Neural progenitor cell (in vitro differentiated cells): ENCODE data around the gene GDPD3. TPM values are rescaled to one million over a fixed set of nuclear protein-coding genes. Genes with fewer than 3 reads are reported as not detected.
A peak's percentile ranks its signal among the peaks of the same experiment; 100 is the strongest.

Experiments used
- DNase-seq: peaks from one replicate; pipeline ENCODE4 v3.0.0-alpha.2; 2016; ENCODE audit warnings: low spot score
- H2AFZ ChIP-seq: fragments of 200-600 bp; sonication (generic); replicated peaks from 2 replicates; pipeline ENCODE4 v1.6.1; 2016; ENCODE audit warnings: antibody characterized with exemption
- H3F3A ChIP-seq: fragments of 200-600 bp; sonication (generic); 2 replicates; pipeline ENCODE4 v1.6.1; 2016; ENCODE audit warnings: antibody characterized with exemption, low read depth
- H3K27ac ChIP-seq: fragments of 200-600 bp; sonication (generic); 2 replicates; pipeline ENCODE4 v1.5.1; 2016; ENCODE audit warnings: mild to moderate bottlenecking
- H3K27me3 ChIP-seq: fragments of 200-600 bp; sonication (generic); 2 replicates; pipeline ENCODE4 v1.6.1; 2016; ENCODE audit warnings: mild to moderate bottlenecking, moderate library complexity
- H3K36me3 ChIP-seq: fragments of 200-600 bp; sonication (generic); 2 replicates; pipeline ENCODE4 v1.5.1; 2016
- H3K4me1 ChIP-seq: fragments of 200-600 bp; sonication (generic); 2 replicates; pipeline ENCODE4 v1.6.1; 2016; ENCODE audit warnings: mixed run types
- H3K4me2 ChIP-seq: fragments of 200-600 bp; sonication (generic); 2 replicates; pipeline ENCODE4 v1.6.1; 2016
- H3K4me3 ChIP-seq: fragments of 200-600 bp; sonication (generic); 2 replicates; pipeline ENCODE4 v1.5.1; 2016
- H3K79me2 ChIP-seq: fragments of 200-600 bp; sonication (generic); 2 replicates; pipeline ENCODE4 v1.6.1; 2016; ENCODE audit warnings: low read depth
- H3K9ac ChIP-seq: fragments of 200-600 bp; sonication (generic); 2 replicates; pipeline ENCODE4 v1.6.1; 2016
- H3K9me3 ChIP-seq: fragments of 200-600 bp; sonication (generic); 2 replicates; pipeline ENCODE4 v1.5.1; 2016; ENCODE audit warnings: low read depth
- H4K20me1 ChIP-seq: fragments of 200-600 bp; sonication (generic); 2 replicates; pipeline ENCODE4 v1.6.1; 2016; ENCODE audit warnings: low read depth
- H3K27ac Mint-ChIP-seq: 3 replicates; pipeline ENCODE4 v1.8.0; 2021; ENCODE audit warnings: mixed read lengths
- H3K27me3 Mint-ChIP-seq: 2 replicates; pipeline ENCODE4 v1.8.0; 2022; ENCODE audit warnings: low read depth, mild to moderate bottlenecking, inconsistent platforms, moderate library complexity, mixed read lengths; ENCODE audit not compliant: insufficient read depth
- H3K36me3 Mint-ChIP-seq: 3 replicates; pipeline ENCODE4 v1.8.0; 2021; ENCODE audit warnings: mixed read lengths
- H3K4me1 Mint-ChIP-seq: 3 replicates; pipeline ENCODE4 v1.8.0; 2021; ENCODE audit warnings: mixed read lengths
- H3K4me3 Mint-ChIP-seq: 3 replicates; pipeline ENCODE4 v1.8.0; 2021; ENCODE audit warnings: mild to moderate bottlenecking, moderate library complexity, mixed read lengths
- H3K9me3 Mint-ChIP-seq: 3 replicates; pipeline ENCODE4 v1.8.0; 2020; ENCODE audit warnings: mixed read lengths
- EZH2 ChIP-seq: fragments of 200-600 bp; sonication (generic); IDR thresholded peaks from 2 replicates; pipeline ENCODE4 v1.6.1; 2017; ENCODE audit warnings: antibody characterized with exemption, mild to moderate bottlenecking, moderate library complexity
- EZH2phosphoT487 ChIP-seq: fragments of 200-600 bp; sonication (generic); IDR thresholded peaks from 2 replicates; pipeline ENCODE4 v1.6.1; 2017; ENCODE audit warnings: antibody characterized with exemption
- total RNA-seq: library from RNA; depleted of rRNA; stranded (reverse); fragments of >200 nt; gene quantifications from 2 replicates; pipeline ENCODE4 v1.2.3, GENCODE V29; 2015; ENCODE audit warnings: low replicate concordance
- TF ChIP-seq, protein P1 (sequence below): fragments of 200-600 bp; sonication (generic); IDR thresholded peaks from 2 replicates; pipeline ENCODE4 v1.5.1; 2017; ENCODE audit warnings: antibody characterized with exemption, mild to moderate bottlenecking

GDPD3 gene
- total RNA-seq, 1 donor from 2014 or later: 0.13 TPM

DNA sequence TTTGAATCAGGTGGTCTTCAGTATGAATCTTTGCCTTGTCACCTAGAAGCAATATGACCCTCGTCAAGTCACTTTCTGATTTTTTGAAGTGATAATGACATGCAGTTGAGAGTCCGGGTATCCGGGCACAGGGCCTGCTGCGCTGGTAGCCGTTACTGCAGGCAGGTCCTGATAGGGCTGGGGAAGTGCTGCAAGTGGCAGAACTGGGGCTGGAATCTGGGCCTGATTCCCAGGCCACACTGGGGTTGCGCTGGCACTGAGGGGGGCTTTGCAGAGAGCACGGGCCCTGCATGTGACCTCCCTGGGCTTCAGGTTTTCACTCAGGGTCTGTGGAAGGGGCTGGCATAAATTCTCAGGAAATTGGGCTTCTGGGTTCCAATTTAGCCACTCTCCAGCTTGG lies 34.6 kb downstream of the GDPD3 start:
- H3K4me3 ChIP-seq: no peak overlapping the region
- no peak overlapping the region for H3K27ac ChIP-seq
- no peaks in the 10 kb centered on the region for H3K9me3 Mint-ChIP-seq
- H3K79me2 ChIP-seq: peaks cover 48% of the 10 kb centered on the region
- TF ChIP-seq EZH2phosphoT487: no peak
- TF ChIP-seq, protein P1, sequence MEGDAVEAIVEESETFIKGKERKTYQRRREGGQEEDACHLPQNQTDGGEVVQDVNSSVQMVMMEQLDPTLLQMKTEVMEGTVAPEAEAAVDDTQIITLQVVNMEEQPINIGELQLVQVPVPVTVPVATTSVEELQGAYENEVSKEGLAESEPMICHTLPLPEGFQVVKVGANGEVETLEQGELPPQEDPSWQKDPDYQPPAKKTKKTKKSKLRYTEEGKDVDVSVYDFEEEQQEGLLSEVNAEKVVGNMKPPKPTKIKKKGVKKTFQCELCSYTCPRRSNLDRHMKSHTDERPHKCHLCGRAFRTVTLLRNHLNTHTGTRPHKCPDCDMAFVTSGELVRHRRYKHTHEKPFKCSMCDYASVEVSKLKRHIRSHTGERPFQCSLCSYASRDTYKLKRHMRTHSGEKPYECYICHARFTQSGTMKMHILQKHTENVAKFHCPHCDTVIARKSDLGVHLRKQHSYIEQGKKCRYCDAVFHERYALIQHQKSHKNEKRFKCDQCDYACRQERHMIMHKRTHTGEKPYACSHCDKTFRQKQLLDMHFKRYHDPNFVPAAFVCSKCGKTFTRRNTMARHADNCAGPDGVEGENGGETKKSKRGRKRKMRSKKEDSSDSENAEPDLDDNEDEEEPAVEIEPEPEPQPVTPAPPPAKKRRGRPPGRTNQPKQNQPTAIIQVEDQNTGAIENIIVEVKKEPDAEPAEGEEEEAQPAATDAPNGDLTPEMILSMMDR: no peak
- TF ChIP-seq EZH2: no peak
- no peak for DNase-seq
- H3K4me1 Mint-ChIP-seq: peaks cover 21% of the 10 kb centered on the region
- H3F3A ChIP-seq: peaks cover 18% of the 10 kb centered on the region
- H3K4me2 ChIP-seq: no peak overlapping the region
- H2AFZ ChIP-seq: no peak overlapping the region
- H3K9ac ChIP-seq: no peak overlapping the region
- H3K27me3 Mint-ChIP-seq: peaks cover 9% of the 10 kb centered on the region
- H3K36me3 ChIP-seq: no peaks in the 10 kb centered on the region
- H3K36me3 Mint-ChIP-seq: peaks cover 22% of the 10 kb centered on the region
- H3K4me3 Mint-ChIP-seq: no peak overlapping the region
- peaks cover 30% of the 10 kb centered on the region for H4K20me1 ChIP-seq
- no peaks in the 10 kb centered on the region for H3K9me3 ChIP-seq
- H3K27ac Mint-ChIP-seq: no peak overlapping the region
- peaks cover 10% of the 10 kb centered on the region for H3K4me1 ChIP-seq
- no peaks in the 10 kb centered on the region for H3K27me3 ChIP-seq

DNA sequence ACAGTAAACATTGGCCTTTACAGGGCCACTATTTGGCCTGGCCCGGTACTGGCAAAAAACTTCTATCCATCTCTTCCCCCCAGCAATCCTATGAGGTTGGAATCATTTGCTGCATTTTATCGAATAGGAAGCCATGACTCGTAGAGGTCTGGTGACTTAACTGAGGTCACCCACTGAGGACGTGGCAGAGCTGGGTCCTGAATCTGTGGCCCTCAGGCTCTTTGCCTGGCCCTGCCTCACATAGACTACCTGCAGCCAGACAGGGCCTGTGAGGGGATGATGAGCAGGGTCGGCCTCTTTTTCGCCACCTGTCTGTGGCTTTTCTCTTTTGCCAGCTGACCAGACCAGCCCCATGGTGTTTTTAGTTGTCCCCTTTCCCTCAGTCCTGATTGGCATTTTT lies 35.7 kb downstream of the GDPD3 start:
- Histone ChIP-seq H3K36me3 (no peaks in the 10 kb centered on the region), H3K9me3 (no peaks in the 10 kb centered on the region), H3K4me3 (no peak overlapping the region), H3K27ac (no peak overlapping the region), H3K79me2 (peaks cover 48% of the 10 kb centered on the region), H3K4me2 (no peak overlapping the region), H3K9ac (no peak overlapping the region), H4K20me1 (peaks cover 30% of the 10 kb centered on the region), H3F3A (peaks cover 27% of the 10 kb centered on the region), H3K4me1 (peaks cover 10% of the 10 kb centered on the region), H3K27me3 (no peaks in the 10 kb centered on the region), H2AFZ (no peak overlapping the region)
- Mint-ChIP-seq H3K4me1 (peaks cover 21% of the 10 kb centered on the region), H3K4me3 (peak overlapping the region; percentile 96), H3K27me3 (peaks cover 6% of the 10 kb centered on the region), H3K9me3 (no peaks in the 10 kb centered on the region), H3K36me3 (peaks cover 16% of the 10 kb centered on the region), H3K27ac (no peak overlapping the region)
- TF ChIP-seq, protein P1: no peak
- TF ChIP-seq EZH2phosphoT487 (no peak), EZH2 (no peak)
- no peak for DNase-seq

DNA sequence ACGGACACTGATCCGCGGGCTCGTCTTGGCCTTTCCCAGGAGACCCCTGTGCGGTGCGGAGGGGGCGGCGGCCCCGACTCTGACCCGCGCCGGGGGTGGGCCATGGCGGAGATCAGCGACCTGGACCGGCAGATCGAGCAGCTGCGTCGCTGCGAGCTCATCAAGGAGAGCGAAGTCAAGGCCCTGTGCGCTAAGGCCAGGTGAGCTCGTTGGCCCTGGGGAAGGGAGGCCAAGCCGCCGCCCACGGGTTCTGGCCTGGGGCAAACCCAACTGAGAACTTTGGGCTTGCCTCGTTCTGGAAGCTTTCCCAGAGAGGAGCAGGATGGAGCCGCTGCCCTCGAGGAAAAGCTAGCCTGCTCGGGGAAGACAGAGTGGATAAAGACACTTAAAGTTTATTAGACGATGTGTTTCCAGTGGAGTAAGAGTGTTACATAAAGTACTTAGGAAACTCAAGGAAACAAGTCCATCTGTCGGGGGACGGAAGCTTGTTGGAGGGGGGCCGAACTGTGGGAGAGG lies 37.0 kb downstream of the GDPD3 start:
- no peak for DNase-seq
- Histone ChIP-seq H3K9me3 (no peaks in the 10 kb centered on the region), H3K4me2 (peak overlapping the region; percentile 98), H3K27me3 (no peaks in the 10 kb centered on the region), H4K20me1 (peaks cover 34% of the 10 kb centered on the region), H3K79me2 (peaks cover 48% of the 10 kb centered on the region), H3K36me3 (no peaks in the 10 kb centered on the region), H3K4me3 (peak overlapping the region; percentile 90), H3K27ac (no peak overlapping the region), H3F3A (peaks cover 41% of the 10 kb centered on the region), H3K4me1 (peaks cover 10% of the 10 kb centered on the region), H3K9ac (peak overlapping the region; percentile 92), H2AFZ (no peak overlapping the region)
- Mint-ChIP-seq H3K9me3 (no peaks in the 10 kb centered on the region), H3K4me3 (peak overlapping the region; percentile 96), H3K27me3 (peaks cover 3% of the 10 kb centered on the region), H3K36me3 (peaks cover 15% of the 10 kb centered on the region), H3K27ac (no peak overlapping the region), H3K4me1 (peaks cover 21% of the 10 kb centered on the region)
- TF ChIP-seq EZH2: no peak
- no peak for TF ChIP-seq EZH2phosphoT487
- TF ChIP-seq, protein P1: no peak
